ENCODE measurements around the gene DOK6. TPM values are rescaled to one million over a fixed set of nuclear protein-coding genes. Genes with fewer than 3 reads are reported as not detected.

Gene DOK6
- total and polyA plus RNA-seq, 9 of the 15 experiments (the other 6 are each of a cell fraction or from before 2014, with no cell fraction given), result not detected

GRCh38 chr18:69717586-69717985 is 316.9 kb downstream of the DOK6 start:
- in situ Hi-C loops (cut with MboI), result no loop called here
- no peak overlapping the region for H3K9ac ChIP-seq (ENCODE audit: insufficient read depth in 1 of 2, low read depth in 2 of 2, low read length in 2 of 2)
- no peaks in the 10 kb centered on the region for H3K9me3 ChIP-seq (replicated peaks; ENCODE audit: control insufficient read depth, insufficient read depth, low read depth, low read length)
- 0% methylated on average over 2 of the region's 2 CpGs for WGBS (ENCODE audit: insufficient coverage, low coverage, missing lambda C conversion rate)
- ATAC-seq (no peak), FAIRE-seq (no peak), DNase-seq (ENCODE audit: extremely low read depth in 1 of 4, low spot score in 3 of 4) (no peak)
- no peak overlapping the region for H2AFZ ChIP-seq (ENCODE audit: low read depth, low read length)
- H4K20me1 ChIP-seq (replicated peaks; ENCODE audit: control insufficient read depth, insufficient read depth, low read length), result no peaks in the 10 kb centered on the region
- ChIA-PET POLR2A (interaction anchor here (0.8 to 1.2 kb wide), 2 partner anchors 10 to 343 kb away, joined by 3 read pairs; no protein-coding TSS in a partner anchor), CTCF (ENCODE audit: low intra/inter-chr PET ratio) (no interaction called here)
- TF ChIP-seq KDM1A (IDR thresholded peaks at IDR 0.05) (no peak), TEAD2 (tag; IDR thresholded peaks at IDR 0.05) (no peak), ARID3A (IDR thresholded peaks at IDR 0.05; ENCODE audit: borderline replicate concordance, low read depth, low read length) (no peak), ESRRB (CRISPR knock-in tag; IDR thresholded peaks at IDR 0.05; ENCODE audit: borderline replicate concordance) (no peak), CBFA2T3 (IDR thresholded peaks at IDR 0.05) (no peak), GTF2B (IDR thresholded peaks at IDR 0.05; ENCODE audit: extremely low read depth, insufficient read length) (no peak), POLR3G (IDR thresholded peaks at IDR 0.05; ENCODE audit: extremely low read depth, insufficient read length, insufficient replicate concordance) (no peak)
- TF ChIP-seq, protein P1, sequence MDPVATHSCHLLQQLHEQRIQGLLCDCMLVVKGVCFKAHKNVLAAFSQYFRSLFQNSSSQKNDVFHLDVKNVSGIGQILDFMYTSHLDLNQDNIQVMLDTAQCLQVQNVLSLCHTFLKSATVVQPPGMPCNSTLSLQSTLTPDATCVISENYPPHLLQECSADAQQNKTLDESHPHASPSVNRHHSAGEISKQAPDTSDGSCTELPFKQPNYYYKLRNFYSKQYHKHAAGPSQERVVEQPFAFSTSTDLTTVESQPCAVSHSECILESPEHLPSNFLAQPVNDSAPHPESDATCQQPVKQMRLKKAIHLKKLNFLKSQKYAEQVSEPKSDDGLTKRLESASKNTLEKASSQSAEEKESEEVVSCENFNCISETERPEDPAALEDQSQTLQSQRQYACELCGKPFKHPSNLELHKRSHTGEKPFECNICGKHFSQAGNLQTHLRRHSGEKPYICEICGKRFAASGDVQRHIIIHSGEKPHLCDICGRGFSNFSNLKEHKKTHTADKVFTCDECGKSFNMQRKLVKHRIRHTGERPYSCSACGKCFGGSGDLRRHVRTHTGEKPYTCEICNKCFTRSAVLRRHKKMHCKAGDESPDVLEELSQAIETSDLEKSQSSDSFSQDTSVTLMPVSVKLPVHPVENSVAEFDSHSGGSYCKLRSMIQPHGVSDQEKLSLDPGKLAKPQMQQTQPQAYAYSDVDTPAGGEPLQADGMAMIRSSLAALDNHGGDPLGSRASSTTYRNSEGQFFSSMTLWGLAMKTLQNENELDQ (CRISPR knock-in tag; IDR thresholded peaks at IDR 0.05; ENCODE audit: borderline replicate concordance), result no peak
- TF ChIP-seq, protein P2, sequence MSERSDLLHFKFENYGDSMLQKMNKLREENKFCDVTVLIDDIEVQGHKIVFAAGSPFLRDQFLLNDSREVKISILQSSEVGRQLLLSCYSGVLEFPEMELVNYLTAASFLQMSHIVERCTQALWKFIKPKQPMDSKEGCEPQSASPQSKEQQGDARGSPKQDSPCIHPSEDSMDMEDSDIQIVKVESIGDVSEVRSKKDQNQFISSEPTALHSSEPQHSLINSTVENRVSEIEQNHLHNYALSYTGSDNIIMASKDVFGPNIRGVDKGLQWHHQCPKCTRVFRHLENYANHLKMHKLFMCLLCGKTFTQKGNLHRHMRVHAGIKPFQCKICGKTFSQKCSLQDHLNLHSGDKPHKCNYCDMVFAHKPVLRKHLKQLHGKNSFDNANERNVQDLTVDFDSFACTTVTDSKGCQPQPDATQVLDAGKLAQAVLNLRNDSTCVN (CRISPR knock-in tag; IDR thresholded peaks at IDR 0.05), result no peak
- TF ChIP-seq, protein P3, sequence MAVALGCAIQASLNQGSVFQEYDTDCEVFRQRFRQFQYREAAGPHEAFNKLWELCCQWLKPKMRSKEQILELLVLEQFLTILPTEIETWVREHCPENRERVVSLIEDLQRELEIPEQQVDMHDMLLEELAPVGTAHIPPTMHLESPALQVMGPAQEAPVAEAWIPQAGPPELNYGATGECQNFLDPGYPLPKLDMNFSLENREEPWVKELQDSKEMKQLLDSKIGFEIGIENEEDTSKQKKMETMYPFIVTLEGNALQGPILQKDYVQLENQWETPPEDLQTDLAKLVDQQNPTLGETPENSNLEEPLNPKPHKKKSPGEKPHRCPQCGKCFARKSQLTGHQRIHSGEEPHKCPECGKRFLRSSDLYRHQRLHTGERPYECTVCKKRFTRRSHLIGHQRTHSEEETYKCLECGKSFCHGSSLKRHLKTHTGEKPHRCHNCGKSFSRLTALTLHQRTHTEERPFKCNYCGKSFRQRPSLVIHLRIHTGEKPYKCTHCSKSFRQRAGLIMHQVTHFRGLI (CRISPR knock-in tag; IDR thresholded peaks at IDR 0.05), result no peak
- TF ChIP-seq, protein P4, sequence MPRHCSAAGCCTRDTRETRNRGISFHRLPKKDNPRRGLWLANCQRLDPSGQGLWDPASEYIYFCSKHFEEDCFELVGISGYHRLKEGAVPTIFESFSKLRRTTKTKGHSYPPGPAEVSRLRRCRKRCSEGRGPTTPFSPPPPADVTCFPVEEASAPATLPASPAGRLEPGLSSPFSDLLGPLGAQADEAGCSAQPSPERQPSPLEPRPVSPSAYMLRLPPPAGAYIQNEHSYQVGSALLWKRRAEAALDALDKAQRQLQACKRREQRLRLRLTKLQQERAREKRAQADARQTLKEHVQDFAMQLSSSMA (CRISPR knock-in tag; IDR thresholded peaks at IDR 0.05), result no peak
- H3K4me1 ChIP-seq (replicated peaks in 1 of 2; ENCODE audit: control insufficient read depth in 2 of 2, insufficient read depth in 2 of 2, low read length in 2 of 2), result no peaks in the 10 kb centered on the region
- H3K9me1 ChIP-seq (ENCODE audit: control insufficient read depth, insufficient read depth, low read length), result no peaks in the 10 kb centered on the region
- H3K36me3 ChIP-seq (ENCODE audit: control insufficient read depth, insufficient read depth, low read length), result no peaks in the 10 kb centered on the region
- no peak overlapping the region for H3K4me3 ChIP-seq
- H3K4me2 ChIP-seq (ENCODE audit: insufficient read depth, low read length), result no peak overlapping the region
- no TSS peak for BruUV-seq (replicated peaks)
- intact Hi-C loops (cut with micrococcal nuclease), result no loop called here
- no peak overlapping the region for H3K27ac ChIP-seq (ENCODE audit: extremely low read depth, low read depth, low read length)
- H3K79me2 ChIP-seq (ENCODE audit: control insufficient read depth, insufficient read depth, low read length), result no peaks in the 10 kb centered on the region
- no peaks in the 10 kb centered on the region for H3K27me3 ChIP-seq (ENCODE audit: control insufficient read depth in 2 of 2, insufficient read depth in 2 of 2, low read length in 2 of 2)
